Measurements from ENCODE around the gene KHSRP. TPM values are rescaled to one million over a fixed set of nuclear protein-coding genes. Genes with fewer than 3 reads are reported as not detected.

Gene KHSRP
- total RNA-seq, 6 experiments from 2014 or later, result 68.1 to 89.5 (median 76.1) TPM

DNA sequence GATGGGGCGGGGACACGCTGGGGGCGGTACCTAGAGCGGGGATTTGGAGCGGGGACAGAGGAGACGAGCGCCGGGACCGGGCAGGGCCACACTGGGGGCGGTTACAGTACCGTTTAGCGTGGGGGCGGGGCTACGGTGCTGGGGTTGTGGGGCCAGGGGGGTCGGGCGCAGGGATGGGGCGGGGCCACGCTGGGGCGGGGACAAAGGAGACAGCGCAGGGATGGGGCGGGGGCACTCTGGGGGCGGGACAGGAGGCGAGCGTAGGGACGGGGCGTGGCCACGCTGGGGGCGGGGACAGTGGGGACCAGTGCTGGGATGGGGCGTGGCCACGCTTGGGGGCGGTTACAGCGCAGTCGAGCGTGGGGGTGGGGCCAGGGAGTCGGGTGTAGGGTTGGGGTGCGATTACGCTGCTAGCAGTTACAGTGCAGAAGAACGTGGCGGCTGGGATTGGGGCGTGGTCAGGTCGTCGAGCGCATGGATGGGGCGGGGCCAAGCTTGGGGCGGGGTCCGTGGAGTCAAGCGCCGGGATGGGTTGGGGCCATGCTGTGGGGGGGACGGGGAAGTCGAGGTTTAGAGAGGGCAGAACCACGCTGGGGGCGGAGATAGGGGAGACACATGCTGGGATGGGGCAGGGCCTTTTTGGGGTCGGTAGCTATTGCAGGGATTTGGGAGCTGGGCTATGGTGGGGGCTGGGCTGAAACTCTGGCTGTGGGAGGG lies 51.4 kb downstream of the KHSRP start:
- Histone ChIP-seq H3K4me3 (peak overlapping the region; percentile 46 to 96 (median 94)), H3K27ac (peak overlapping the region; percentile 77 to 98 (median 94)), H3K36me3 (peaks cover 0 to 15% (median 2%) of the 10 kb centered on the region in 4 donors), H3K4me1 (peaks cover 0 to 7% (median 3%) of the 10 kb centered on the region in 4 donors), H3K9me3 (no peaks in the 10 kb centered on the region), H3K27me3 (no peaks in the 10 kb centered on the region)
- WGBS (ENCODE audit: insufficient coverage, low coverage, low lambda C conversion rate, missing lambda C conversion rate), result 0% methylated on average over 34 of the region's 53 CpGs
- TF ChIP-seq, protein P1, sequence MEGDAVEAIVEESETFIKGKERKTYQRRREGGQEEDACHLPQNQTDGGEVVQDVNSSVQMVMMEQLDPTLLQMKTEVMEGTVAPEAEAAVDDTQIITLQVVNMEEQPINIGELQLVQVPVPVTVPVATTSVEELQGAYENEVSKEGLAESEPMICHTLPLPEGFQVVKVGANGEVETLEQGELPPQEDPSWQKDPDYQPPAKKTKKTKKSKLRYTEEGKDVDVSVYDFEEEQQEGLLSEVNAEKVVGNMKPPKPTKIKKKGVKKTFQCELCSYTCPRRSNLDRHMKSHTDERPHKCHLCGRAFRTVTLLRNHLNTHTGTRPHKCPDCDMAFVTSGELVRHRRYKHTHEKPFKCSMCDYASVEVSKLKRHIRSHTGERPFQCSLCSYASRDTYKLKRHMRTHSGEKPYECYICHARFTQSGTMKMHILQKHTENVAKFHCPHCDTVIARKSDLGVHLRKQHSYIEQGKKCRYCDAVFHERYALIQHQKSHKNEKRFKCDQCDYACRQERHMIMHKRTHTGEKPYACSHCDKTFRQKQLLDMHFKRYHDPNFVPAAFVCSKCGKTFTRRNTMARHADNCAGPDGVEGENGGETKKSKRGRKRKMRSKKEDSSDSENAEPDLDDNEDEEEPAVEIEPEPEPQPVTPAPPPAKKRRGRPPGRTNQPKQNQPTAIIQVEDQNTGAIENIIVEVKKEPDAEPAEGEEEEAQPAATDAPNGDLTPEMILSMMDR (IDR thresholded peaks at IDR 0.05), result no peak
- no peak for TF ChIP-seq POLR2A (IDR thresholded peaks at IDR 0.05)
- intact Hi-C loops (cut with DNase I), result no loop called here
- ATAC-seq, result peak; percentile 80 to 87 (median 81)
- peak; percentile 99 for DNase-seq

DNA sequence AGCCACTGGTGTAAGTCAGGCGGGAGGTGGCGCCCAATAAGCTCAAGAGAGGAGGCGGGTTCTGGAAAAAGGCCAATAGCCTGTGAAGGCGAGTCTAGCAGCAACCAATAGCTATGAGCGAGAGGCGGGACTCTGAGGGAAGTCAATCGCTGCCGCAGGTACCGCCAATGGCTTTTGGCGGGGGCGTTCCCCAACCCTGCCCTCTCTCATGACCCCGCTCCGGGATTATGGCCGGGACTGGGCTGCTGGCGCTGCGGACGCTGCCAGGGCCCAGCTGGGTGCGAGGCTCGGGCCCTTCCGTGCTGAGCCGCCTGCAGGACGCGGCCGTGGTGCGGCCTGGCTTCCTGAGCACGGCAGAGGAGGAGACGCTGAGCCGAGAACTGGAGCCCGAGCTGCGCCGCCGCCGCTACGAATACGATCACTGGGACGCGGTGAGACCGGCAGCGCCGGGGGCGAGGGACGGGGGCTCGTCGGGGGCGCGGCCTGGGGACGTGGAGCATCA lies 52.0 kb downstream of the KHSRP start, which contains the start of gene ALKBH7:
Gene ALKBH7 (plus strand): TSS at position 201 of the 502 bp plus-strand sequence. CDS start 27 bp downstream, at position 228.
- Histone ChIP-seq H3K4me1 (peaks cover 0 to 7% (median 3%) of the 10 kb centered on the region in 4 donors), H3K27me3 (no peaks in the 10 kb centered on the region), H3K9me3 (no peaks in the 10 kb centered on the region), H3K4me3 (peak within 1 kb of the TSS; percentile 46 to 96 (median 94)), H3K36me3 (peaks cover 0 to 16% (median 6%) of the 10 kb centered on the region in 4 donors), H3K27ac (peak within 1 kb of the TSS; percentile 77 to 98 (median 94))
- intact Hi-C loops (cut with DNase I), result no loop called here
- TF ChIP-seq POLR2A (IDR thresholded peaks at IDR 0.05), result peak; percentile 73
- TF ChIP-seq, protein P1 (IDR thresholded peaks at IDR 0.05), result no peak
- ATAC-seq (peak; percentile 76 to 86 (median 80)), DNase-seq (peak; percentile 97 to 100 (median 98))
- WGBS (ENCODE audit: insufficient coverage, low coverage, low lambda C conversion rate, missing lambda C conversion rate), result 2% methylated on average over 20 of the region's 47 CpGs

DNA sequence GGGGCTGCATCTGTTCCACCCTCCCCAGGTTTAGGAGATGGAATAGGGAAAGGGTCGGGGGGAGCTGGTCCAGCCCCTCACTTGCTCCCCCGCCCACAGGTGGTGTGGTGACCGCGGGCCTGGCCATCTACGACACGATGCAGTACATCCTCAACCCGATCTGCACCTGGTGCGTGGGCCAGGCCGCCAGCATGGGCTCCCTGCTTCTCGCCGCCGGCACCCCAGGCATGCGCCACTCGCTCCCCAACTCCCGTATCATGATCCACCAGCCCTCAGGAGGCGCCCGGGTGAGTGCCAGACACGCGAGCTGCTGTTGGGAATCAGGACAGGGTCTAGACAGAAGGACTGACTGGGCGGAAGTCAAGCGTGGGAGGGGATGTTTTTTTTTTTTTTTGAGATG lies 60.3 kb downstream of the KHSRP start:
- intact Hi-C loops (cut with DNase I), result no loop called here
- 94% methylated on average over 9 of the region's 21 CpGs for WGBS (ENCODE audit: insufficient coverage, low coverage, low lambda C conversion rate, missing lambda C conversion rate)

More for the DNA sequence above, 60.3 kb downstream of the KHSRP start:
- Histone ChIP-seq H3K27me3 (no peaks in the 10 kb centered on the region), H3K4me3 (no peak overlapping the region), H3K36me3 (peaks cover 0 to 37% (median 11%) of the 10 kb centered on the region in 4 donors), H3K4me1 (peaks cover 0 to 8% (median 3%) of the 10 kb centered on the region in 4 donors), H3K27ac (no peak overlapping the region), H3K9me3 (no peaks in the 10 kb centered on the region)
- no peak for ATAC-seq
- DNase-seq, result no peak
- TF ChIP-seq, protein P1 (IDR thresholded peaks at IDR 0.05), result no peak
- TF ChIP-seq POLR2A (IDR thresholded peaks at IDR 0.05), result no peak

Small RNA genes within 50 kb of the gene (microRNA-seq; reads per million reads assigned to microRNA genes)
- 2.0 to 4.5 reads per million in 2 donors for gene MIR3940
- 0 reads per million in 2 donors for gene MIR6790
- gene MIR6885, result 0 to 3.9 reads per million in 2 donors

Small RNA genes within 50 kb of the gene (small RNA-seq; reads per million reads assigned to genes)
- 0 reads per million in 2 experiments for gene MIR6790
- gene MIR6885, result 0 reads per million in 2 experiments

Other genes starting within 250 kb of the KHSRP start
- gene MLLT1, start 144.8 kb downstream of the KHSRP start, total RNA-seq, result 10 to 100 TPM; 11.3 to 24.3 (median 15.3) TPM
- gene ACER1, start 91.2 kb downstream of the KHSRP start, total RNA-seq, result under 1 TPM in 1 of 6 experiments, not detected in 5; 0.48 TPM
- 100 to 1,000 TPM in 2 of 6 experiments, 10 to 100 TPM in 4; 38.0 to 112 (median 53.8) TPM for gene CLPP, start 63.3 kb downstream of the KHSRP start, total RNA-seq
- gene ALKBH7, start 52.0 kb downstream of the KHSRP start, total RNA-seq, result 10 to 100 TPM; 60.7 to 78.4 (median 72.2) TPM
- 1 to 10 TPM in 3 of 6 experiments, under 1 TPM in 3; 0.55 to 1.9 (median 1.0) TPM for gene PSPN, start 48.9 kb downstream of the KHSRP start, total RNA-seq
- 10 to 100 TPM; 12.8 to 22.7 (median 19.8) TPM for gene GTF2F1, start 31.6 kb downstream of the KHSRP start, total RNA-seq
- gene SLC25A41, start 9.0 kb upstream of the KHSRP start, total RNA-seq, result under 1 TPM in 3 of 6 experiments, not detected in 3; 0.18 to 0.60 (median 0.56) TPM
- gene SLC25A23, start 35.0 kb upstream of the KHSRP start, total RNA-seq, result 10 to 100 TPM; 23.3 to 50.0 (median 30.0) TPM
- 10 to 100 TPM; 20.6 to 56.1 (median 23.0) TPM for gene CRB3, start 39.5 kb upstream of the KHSRP start, total RNA-seq
- gene DENND1C, start 57.0 kb upstream of the KHSRP start, total RNA-seq, result 1 to 10 TPM in 5 of 6 experiments, under 1 TPM in 1; 0.90 to 2.7 (median 1.8) TPM
- gene TUBB4A, start 77.5 kb upstream of the KHSRP start, total RNA-seq, result 10 to 100 TPM in 2 of 6 experiments, 1 to 10 TPM in 1, under 1 TPM in 3; 0.24 to 19.2 (median 1.4) TPM
- 1 to 10 TPM in 1 of 6 experiments, under 1 TPM in 2, not detected in 3; 0.27 to 1.6 (median 0.55) TPM for gene TNFSF9, start 106.2 kb upstream of the KHSRP start, total RNA-seq
- not detected for gene CD70, start 166.3 kb upstream of the KHSRP start, total RNA-seq
- gene TNFSF14, start 245.3 kb upstream of the KHSRP start, total RNA-seq, result 10 to 100 TPM in 3 of 6 experiments, 1 to 10 TPM in 3; 6.4 to 71.1 (median 14.6) TPM